GM18870 (cell line): ENCODE results near the gene HSPBAP1.
A peak's percentile ranks its signal among the peaks of the same experiment; 100 is the strongest.

Experiments
- ATAC-seq: cut with Tn5 transposase; IDR thresholded peaks from one replicate; pipeline ENCODE4 v1.9.1; 2021; ENCODE audit warnings: moderate library complexity; ENCODE audit not compliant: unreplicated experiment

Gene HSPBAP1, protein sequence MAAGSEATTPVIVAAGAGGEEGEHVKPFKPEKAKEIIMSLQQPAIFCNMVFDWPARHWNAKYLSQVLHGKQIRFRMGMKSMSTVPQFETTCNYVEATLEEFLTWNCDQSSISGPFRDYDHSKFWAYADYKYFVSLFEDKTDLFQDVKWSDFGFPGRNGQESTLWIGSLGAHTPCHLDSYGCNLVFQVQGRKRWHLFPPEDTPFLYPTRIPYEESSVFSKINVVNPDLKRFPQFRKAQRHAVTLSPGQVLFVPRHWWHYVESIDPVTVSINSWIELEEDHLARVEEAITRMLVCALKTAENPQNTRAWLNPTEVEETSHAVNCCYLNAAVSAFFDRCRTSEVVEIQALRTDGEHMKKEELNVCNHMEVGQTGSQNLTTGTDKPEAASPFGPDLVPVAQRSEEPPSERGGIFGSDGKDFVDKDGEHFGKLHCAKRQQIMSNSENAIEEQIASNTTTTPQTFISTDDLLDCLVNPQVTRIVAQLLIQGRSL

DNA sequence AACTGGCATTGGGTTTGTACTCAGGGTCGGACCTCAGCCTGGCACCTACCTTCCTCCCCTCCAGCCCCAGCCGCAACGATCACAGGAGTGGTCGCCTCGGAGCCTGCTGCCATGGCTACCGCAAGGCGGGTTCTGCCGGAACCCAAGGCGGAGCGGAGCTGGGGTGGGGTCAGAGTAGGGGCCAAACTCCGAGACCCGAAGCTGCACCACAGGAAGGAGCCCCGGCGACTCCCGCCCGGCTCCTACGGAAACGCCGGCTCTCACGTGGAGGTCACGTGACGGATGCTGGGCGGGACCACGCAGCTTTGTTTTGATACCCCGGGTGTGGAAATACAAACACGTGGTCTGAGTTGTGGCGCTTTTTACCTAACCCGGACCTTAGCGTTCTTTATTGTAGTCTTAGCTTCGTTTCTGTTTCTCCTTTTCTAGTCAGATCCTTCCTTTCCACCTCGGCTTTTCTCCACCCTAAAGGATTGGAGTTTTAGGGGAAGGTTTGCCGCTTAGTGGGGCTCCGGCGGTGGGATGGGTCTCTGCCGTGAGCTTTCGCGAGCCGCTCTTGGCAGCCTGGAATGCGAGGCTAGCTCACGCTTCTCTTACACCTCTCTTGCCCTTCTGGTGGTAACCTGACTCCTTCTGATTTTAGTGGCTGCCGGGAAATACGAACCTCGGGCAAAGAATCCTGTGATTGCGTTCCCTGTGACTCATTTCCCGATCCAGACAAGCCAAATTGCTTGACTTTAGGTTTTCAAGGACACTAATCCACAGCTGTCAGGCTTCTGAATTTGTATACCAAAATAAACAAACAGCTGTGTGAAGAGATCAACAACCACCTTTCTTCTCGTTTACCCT is at the start of gene HSPBAP1:
HSPBAP1 (minus strand) TSS at position 264 of the 849 bp plus-strand sequence; CDS start at position 113, 151 bp downstream.
- ATAC-seq = peak; percentile 63

DNA sequence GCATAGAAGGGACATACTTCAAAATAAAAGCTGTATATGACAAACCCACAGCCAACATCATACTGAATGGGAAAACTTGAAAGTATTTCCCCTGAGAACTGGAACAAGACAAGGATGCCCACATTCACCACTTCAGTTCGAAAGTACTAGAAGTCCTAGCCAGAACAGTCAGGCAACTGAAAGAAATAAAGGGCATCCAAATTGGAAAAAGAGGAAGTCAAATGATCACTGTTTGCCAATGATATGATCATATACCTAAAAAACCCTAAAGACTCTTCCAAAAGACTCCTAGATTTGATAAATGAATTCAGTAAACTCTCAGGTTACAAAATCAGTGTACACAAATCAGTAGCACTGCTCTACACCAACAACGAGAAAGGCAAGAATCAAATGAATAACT is 42.0 kb upstream of the HSPBAP1 start:
- no peak for ATAC-seq

DNA sequence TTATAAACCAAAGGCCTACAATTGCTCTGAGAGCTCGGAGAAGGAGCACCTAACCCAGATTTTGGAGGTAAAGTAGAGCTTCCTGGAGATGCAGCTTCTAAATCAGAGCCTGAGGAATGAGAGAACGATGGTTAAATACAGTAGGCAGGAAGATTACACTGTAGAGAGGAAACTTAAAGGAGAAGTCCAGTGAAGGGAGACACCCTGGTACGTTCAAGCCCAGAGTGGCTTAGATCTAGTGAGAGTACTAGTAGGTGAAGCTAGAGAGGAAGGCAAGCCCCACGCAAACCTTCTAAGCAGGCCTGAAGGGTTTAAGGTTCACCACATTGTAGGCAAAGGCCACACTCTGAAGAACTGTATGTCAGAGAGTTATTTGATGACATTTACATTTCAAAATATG is 34.6 kb upstream of the HSPBAP1 start:
- ATAC-seq = no peak

DNA sequence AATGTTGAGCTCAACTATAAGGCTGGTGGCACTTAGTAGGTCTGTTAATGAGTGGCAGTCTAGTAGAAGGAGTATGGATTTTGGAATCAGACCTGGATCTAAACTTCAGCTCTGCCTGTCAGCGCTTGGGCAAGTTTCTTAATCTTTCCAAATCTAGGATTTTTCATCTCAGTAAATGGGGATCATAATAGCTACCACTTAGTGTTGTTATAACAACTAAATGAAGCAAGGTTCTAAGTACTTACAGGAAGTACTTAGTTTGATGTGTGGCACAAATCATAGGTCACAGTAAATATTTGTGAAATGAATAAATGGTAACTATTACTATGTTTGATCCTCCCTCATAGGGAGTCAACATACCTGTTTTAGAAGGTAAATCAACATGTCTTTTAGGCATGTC is 32.6 kb upstream of the HSPBAP1 start:
- no peak for ATAC-seq

DNA sequence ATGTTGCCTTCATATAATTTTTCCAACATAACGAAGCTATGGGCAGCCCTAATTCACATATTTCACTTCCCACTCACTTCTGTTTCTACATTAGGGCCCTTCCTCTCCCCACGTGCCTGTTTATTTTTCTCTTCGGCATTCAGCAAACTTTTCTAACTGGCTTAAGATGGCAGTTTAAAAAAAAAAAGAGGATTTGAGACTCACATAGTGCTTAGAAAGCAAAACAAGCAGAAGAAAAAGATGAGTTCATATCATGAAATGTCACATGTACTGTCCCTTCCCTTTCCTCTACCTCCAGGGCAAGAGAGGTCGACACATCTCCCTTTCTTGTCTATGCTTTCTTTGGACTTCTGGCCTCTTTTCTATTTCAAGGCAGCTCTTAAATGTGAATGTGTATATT is 31.8 kb upstream of the HSPBAP1 start:
- no peak for ATAC-seq

DNA sequence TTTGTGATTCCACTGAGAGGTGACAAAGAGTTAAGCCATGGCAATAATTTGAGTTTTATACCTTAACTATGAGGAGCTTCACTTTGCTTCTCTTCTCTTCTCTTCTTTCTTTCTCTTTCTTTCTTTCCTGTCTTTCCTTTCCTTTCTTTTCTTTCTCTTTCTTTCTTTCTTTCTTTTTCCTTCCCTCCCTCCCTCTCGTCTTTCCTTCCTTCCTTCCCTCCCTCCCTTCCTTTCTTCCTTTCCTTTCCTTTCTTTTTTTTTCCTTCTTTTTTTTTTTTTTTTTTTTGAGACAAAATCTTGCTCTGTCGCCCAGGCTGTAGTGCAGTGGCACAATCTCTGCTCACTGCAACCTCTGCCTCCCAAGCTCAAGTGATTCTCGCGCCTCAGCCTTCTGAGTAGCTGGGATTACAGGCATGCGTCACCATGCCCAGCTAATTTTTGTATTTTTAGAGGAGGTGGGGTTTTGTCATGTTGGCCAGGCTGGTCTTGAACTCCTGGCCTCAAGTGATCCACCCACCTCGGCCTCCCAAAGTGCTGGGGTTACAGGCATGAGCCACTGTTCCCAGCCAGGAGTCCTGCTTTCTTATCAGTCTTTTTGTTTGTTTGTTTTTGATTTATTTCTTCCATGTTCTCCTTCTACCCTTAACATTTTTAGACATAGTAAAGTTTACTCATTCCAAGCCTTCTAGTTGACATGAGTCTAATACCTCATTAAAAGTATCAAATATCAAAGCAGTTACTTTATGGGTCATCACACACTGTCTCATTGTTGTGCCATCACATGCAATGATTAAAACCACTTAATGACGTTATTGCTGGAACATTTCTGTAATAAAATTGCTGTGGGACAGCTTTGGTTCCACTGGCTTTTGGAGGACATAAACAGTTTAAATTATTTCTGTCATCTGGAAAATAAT is 31.1 kb upstream of the HSPBAP1 start:
- ATAC-seq = no peak

DNA sequence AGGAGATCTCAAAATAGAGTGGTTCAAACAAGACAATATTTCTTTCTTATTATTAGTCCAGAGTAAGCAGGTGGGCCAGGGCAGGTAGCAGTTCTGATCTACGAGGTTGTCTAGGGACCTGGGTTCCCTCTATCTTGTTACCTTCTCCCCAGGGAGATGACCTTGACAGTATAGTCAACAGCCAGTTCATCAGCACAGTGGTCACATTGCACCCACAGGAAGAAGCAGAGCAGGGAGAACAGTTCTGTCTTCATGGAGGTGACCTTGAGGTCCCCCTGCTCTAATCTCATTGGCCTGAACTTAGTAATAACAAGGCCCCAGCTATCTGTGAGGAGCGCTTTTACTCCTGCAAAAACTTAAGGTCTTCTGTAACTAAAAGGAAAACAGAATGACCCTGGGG is 23.0 kb upstream of the HSPBAP1 start:
- ATAC-seq = no peak

DNA sequence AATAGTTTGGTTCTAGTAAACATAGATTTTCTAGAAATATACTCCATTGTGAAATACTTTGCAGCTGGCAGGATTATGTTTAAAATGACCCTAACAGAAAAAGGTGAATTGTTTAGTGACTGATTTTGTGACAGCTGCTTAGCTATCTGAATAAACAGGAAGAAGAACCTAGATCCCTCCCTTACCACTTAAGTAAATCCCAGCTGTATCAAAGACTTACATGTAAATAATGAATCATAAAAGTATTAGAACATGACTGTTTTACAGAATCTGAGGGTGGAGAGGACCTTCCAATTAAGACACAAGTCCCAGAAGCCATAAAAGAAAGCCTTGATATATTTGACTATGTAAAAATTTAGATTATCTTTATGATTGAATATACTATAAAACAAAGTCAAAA is 17.1 kb upstream of the HSPBAP1 start:
- no peak for ATAC-seq

DNA sequence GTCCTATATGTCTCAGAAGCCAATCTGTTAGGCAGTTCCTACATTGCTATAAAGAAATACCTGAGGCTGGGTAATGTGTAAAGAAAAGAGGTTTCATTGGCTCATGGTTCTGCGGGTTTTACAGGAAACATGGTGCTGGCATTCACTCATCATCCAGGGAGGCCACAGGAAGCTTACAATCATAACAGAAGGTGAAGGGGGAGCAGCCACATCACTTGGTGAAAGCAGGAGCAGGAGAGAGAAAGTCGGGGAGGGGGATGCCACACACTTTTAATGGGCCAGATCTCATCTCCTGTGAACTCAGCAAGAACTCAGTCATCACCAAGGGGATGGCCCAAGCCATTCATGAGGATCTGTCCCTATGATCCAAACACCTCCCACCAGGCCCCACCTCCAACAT is 10.3 kb upstream of the HSPBAP1 start:
- ATAC-seq = no peak

DNA sequence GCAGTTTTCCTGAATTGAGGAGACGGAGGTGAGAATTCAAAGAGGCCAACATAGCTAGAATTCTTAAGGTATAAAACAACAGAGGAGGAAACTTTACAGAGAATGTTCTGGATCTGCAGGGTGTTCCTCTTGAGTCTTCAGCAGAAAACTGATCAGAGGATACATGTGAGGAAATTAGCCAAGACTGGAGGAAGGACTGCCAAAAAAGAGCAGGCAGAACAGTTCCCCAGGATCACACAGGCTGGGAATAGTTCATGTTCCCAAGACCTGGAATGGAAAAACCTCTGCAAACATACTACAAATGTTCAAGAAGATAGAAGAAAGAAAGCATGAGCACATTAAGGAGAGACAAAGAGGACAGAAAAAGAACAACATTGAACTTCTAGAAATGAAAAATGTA is 8.7 kb upstream of the HSPBAP1 start:
- no peak for ATAC-seq

DNA sequence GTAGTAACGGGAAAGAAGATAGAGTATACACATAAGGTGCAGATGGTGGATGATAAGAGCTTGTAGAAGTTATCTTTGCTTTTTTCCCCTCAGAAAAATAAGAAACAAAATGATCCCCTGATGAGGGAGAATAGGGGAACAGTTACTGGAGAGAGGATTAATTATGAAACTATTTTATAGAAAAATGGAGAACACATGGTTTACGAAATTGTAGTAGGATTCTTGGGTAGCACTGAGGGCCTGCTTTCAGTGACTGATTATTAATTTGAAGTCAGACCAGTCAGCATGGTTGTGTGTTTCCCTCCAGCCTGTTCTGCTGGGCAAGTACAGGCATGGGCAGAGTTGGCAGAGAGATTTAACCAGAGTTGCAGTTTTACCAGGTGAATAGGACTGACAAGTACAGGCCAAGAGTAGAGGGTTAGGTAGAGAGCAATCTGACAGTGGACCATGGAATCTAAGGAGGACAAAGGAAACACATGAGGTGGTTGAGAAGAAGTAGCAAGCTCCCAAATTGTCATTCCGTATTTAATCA is 7.1 kb upstream of the HSPBAP1 start:
- ATAC-seq = no peak

DNA sequence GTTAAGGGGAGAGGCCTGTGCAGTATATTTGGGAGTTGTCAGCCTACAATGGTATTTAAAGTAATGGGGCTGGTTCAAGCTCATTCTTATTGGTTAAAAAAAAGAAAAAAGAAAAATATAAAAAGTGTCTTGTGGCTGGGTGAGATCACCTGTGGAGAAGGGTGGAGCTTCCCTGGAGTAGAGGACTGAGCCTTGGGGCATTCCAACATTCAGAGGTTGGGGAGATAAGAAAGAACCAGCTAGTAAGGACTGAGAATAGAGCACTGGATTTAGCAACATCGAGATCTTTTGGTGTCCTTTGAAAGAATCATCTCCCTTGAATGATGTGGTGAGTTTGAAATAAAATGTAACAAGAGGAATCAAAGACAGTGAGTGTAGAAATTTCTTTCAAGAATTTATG is 6.4 kb upstream of the HSPBAP1 start:
- ATAC-seq = no peak

DNA sequence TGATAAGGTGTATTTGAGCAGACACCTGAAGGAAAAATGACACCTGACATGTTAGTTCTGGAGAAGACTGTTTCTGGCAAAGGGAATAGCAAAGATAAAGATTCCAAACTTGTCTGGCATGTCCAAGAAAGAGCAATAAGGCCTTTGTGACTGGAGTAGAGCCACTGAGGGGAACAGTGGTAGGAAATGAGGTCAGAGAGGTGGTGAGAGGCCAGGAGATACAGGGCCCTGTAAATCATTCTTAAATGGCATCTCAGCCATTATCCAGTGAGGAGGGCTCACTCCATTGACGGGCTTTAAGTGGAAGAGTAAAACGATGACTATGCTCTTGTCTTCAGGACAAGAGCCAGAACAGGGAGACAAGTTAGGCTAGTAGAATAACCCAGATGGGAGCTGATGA is 5.7 kb upstream of the HSPBAP1 start:
- ATAC-seq = no peak

DNA sequence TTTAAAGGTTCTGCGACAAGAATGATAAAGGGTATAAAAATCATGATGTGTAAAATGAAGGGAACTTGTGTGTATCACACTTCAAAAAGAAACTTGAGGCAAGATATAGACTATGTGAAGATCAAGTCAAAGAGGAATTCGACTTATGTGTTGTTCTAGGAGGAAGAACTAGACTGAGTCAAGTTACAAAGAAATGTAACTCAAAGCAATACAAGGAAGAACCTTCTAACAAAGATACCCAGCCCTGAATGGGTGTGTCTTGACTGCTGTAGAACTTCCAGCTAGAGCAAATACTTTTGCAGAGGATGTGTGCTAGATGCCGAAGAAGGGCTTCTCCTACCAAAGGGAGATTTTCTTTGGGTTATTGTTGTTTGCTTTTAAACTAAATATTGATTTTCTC is 3.7 kb upstream of the HSPBAP1 start:
- ATAC-seq = no peak

DNA sequence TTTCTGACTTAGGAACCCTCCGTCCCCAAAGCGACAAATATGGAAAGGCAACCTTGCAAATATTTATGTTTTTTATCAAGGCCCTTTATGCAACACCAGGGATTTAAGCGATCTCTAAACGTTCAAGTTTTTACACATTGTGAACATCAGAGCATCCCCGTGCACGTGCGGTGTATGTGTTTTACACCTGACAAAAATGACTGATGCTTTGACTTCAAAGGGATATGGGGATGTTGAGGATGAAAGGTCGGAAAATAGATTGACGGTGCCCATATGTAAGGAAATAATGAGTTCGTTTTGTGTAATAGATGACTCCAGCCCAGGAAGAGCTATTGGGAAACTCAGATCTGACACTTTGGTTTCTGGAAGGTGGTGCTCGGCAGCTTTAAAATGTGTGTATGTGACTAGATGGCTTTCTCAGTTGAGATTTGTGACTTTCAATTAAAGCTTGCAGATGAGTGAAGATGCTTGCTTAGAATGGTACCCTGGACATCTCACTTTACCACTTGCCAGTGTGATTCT is 2.1 kb upstream of the HSPBAP1 start:
- ATAC-seq = no peak

DNA sequence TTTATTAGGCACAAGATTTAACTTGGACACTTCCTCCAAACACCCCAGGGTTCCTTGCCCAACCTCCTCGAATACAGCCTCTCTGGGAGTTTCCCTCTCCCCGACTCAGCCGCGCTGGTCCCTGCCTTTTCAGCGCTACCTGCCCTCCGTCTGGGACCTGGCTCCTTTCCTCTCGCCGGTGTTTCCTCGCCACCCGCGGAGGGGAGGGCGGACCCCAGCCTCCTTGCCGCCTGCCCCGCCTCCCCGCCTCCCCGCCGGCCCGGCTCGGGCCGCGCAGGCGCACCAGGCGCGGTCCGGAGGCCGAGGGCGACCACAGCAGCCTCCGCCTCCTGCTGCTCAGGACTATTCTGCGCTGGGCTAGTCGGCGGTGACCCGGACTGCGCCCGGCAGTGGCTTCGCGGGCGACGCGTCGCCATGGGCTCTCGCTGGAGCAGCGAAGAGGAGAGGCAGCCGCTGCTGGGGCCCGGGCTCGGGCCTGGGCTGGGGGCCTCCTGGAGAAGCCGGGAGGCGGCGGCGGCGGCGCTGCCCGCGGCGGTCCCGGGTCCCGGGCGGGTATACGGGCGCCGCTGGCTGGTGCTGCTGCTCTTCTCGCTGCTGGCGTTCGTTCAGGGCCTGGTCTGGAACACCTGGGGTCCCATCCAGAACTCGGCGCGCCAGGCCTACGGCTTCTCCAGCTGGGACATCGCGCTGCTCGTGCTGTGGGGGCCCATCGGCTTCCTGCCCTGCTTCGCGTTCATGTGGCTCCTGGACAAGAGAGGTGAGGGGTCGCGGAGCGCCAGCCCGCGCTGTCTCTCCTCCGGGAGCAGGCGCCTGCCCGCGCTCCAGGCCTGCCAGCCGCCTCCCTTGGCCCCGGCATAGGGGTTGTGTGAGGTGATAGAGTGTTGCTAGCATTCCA is 1.4 kb upstream of the HSPBAP1 start, which contains the start of gene SLC49A4:
SLC49A4 (plus strand) TSS at position 291 of the 895 bp plus-strand sequence; CDS start at position 415, 124 bp downstream.
- ATAC-seq = peak; percentile 50

DNA sequence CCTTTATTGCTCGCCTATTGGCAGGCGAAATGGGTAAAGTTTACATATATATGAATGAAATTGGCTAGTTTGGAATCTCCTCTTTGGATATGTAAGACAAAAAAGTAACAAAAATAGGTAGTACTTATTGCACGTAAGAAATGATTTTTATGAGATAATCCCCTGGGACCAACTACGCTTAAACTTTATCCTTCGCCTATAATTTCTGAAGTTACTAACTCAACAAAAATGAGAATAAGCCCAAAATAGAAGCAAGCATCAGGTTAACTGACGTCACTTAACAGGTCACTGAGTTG is 800 bp upstream of the HSPBAP1 start:
- ATAC-seq = no peak

DNA sequence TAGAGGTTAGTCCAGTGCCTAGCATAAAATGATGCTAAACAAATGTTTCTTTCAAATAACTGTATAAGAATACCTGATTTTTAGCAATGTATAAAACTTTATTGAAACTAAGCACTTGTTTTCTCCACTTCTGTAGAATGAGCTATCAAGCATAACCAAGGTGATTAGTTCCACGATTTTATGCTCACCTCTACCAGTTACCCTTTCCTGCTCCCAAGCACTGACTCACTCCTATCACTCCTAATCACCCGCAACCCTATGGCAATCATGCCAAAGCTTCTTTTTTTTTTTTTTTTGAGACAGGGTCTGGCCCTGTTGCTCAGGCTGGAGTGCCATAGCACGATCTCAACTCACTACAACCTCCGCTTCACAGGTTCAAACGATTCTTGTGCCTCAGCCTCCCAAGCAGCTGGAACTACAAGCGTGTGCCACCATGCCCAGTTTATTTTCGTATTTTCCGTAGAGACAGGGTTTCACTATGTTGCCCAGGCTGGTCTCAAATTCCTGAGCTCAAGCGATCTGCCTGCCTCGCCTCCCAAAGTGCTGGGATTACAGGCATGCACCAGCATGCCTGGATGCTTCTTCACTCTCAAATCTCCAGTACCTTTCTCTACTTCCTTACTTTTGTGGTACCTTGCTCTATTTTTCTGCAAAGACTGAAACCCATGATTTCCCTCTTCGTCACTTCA is 3.9 kb downstream of the HSPBAP1 start:
- ATAC-seq = no peak

DNA sequence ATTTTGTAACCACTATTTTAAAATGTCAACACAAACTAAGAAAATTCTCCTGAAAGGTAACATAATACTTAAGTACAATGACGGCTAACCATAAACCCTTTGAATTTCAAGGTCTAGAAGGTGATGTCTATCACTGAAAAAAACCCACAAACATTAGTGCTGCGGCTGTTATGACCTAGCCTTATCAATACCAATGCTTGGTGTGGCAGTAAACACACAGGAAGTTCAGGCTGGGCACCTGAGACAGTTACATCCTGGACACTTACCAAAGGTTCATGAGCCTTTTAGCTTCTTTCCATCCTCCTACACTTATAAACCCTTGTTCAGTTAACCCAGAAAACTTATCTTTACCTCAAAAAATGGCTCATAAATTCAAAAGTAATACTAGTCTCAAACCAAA is 5.8 kb downstream of the HSPBAP1 start:
- ATAC-seq = no peak
